IPS-NIHi11 (cell line): Measurements from ENCODE around the gene BCL2L13.
"Not testable (repeated sequence)": the region's sequence is repeated elsewhere in the genome, so short reads cannot be mapped to it uniquely, and the experiment has no call there.

Experiments used
- DNase-seq: peaks from one replicate; pipeline ENCODE4 v3.0.0; 2012; ENCODE audit warnings: mixed read lengths, low spot score

Gene BCL2L13

GRCh38 chr22:17695986-17696385 lies 57.4 kb downstream of the BCL2L13 start:
- DNase-seq, result no peak

GRCh38 chr22:17697196-17697595 lies 58.6 kb downstream of the BCL2L13 start:
- DNase-seq, result not testable (repeated sequence)

- DNase-seq, result not testable (repeated sequence)
Observed at GRCh38 chr22:17698276-17698675, 59.7 kb downstream of the BCL2L13 start.

- no peak for DNase-seq
Observed at GRCh38 chr22:17698948-17699347, 60.4 kb downstream of the BCL2L13 start.

GRCh38 chr22:17699696-17700340 lies 61.3 kb downstream of the BCL2L13 start:
- DNase-seq, result no peak

- no peak for DNase-seq
Observed at GRCh38 chr22:17700778-17701177, 62.2 kb downstream of the BCL2L13 start.

- no peak for DNase-seq
Observed at GRCh38 chr22:17703811-17704210, 65.3 kb downstream of the BCL2L13 start.

- DNase-seq, result no peak
Observed at GRCh38 chr22:17705546-17705945, 67.0 kb downstream of the BCL2L13 start.

GRCh38 chr22:17705951-17706900 lies 67.7 kb downstream of the BCL2L13 start:
- DNase-seq, result peak; percentile 25

- DNase-seq, result no peak
Observed at GRCh38 chr22:17706947-17707346, 68.4 kb downstream of the BCL2L13 start.

- DNase-seq, result no peak
Observed at GRCh38 chr22:17707526-17707925, 69.0 kb downstream of the BCL2L13 start.

- DNase-seq, result no peak
Observed at GRCh38 chr22:17710023-17710422, 71.5 kb downstream of the BCL2L13 start.

- no peak for DNase-seq
Observed at GRCh38 chr22:17712441-17712840, 73.9 kb downstream of the BCL2L13 start.

- no peak for DNase-seq
Observed at GRCh38 chr22:17716529-17716928, 78.0 kb downstream of the BCL2L13 start.

- no peak for DNase-seq
Observed at GRCh38 chr22:17717708-17718107, 79.2 kb downstream of the BCL2L13 start.

GRCh38 chr22:17719911-17720310 lies 81.4 kb downstream of the BCL2L13 start:
- DNase-seq, result no peak

- DNase-seq, result no peak
Observed at GRCh38 chr22:17724241-17724640, 85.7 kb downstream of the BCL2L13 start.

GRCh38 chr22:17724678-17725499 lies 86.3 kb downstream of the BCL2L13 start:
- no peak for DNase-seq

GRCh38 chr22:17725500-17725796 lies 86.9 kb downstream of the BCL2L13 start:
- DNase-seq, result no peak

- no peak for DNase-seq
Observed at GRCh38 chr22:17726006-17726927, 87.7 kb downstream of the BCL2L13 start.
